OCI-LY1 (cell line): ENCODE measurements around the gene CTNNA2.

Experiments
- CTCF ChIP-seq: fragments of 200-600 bp; sonication (generic), shearing (Covaris generic); IDR thresholded peaks from 2 replicates; pipeline ENCODE4 v1.5.1; 2017; ENCODE audit warnings: mild to moderate bottlenecking, antibody characterized with exemption, low read length, moderate library complexity, mixed read lengths
- EZH2 ChIP-seq: fragments of 200-600 bp; sonication (generic), shearing (Covaris generic); IDR thresholded peaks from 2 replicates; pipeline ENCODE4 v1.8.0; 2017; ENCODE audit warnings: borderline replicate concordance, mixed run types, mild to moderate bottlenecking, antibody characterized with exemption, low read length, moderate library complexity, mixed read lengths

DNA sequence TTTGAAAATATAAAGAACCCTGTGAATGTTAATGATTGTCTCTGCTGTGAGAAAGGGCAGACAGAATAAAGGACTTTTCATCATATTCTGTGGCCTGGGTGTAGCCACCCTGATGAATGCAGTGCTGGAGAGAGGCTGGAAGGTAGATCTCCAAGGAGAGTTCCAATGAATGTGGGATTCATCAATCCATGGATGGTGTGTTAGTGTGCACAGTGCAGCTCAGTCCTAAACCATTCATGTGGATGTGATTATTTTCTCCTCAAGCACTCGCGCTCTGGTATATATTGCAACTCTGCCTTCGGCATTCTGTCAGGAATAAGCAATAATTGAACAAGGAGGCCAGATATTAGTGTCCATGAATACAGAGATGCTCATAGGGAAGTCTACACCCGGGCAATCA is 744.6 kb downstream of the CTNNA2 start:
- TF ChIP-seq CTCF (no peak), EZH2 (no peak)
